ENCODE measurements around the gene STK32B.

- TF ChIP-seq, protein P1, sequence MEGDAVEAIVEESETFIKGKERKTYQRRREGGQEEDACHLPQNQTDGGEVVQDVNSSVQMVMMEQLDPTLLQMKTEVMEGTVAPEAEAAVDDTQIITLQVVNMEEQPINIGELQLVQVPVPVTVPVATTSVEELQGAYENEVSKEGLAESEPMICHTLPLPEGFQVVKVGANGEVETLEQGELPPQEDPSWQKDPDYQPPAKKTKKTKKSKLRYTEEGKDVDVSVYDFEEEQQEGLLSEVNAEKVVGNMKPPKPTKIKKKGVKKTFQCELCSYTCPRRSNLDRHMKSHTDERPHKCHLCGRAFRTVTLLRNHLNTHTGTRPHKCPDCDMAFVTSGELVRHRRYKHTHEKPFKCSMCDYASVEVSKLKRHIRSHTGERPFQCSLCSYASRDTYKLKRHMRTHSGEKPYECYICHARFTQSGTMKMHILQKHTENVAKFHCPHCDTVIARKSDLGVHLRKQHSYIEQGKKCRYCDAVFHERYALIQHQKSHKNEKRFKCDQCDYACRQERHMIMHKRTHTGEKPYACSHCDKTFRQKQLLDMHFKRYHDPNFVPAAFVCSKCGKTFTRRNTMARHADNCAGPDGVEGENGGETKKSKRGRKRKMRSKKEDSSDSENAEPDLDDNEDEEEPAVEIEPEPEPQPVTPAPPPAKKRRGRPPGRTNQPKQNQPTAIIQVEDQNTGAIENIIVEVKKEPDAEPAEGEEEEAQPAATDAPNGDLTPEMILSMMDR (IDR thresholded peaks at IDR 0.05) = no peak
- TF ChIP-seq ZFX (IDR thresholded peaks at IDR 0.05; ENCODE audit: borderline replicate concordance) = no peak
Measured at GRCh38 chr4:5247735-5248134, 196.5 kb downstream of the STK32B start.

Measured in 22Rv1 (cell line).